ENCODE measurements around the gene MORF4L1. TPM values are rescaled to one million over a fixed set of nuclear protein-coding genes. Genes with fewer than 3 reads are reported as not detected.
"Not testable (repeated sequence)": the region's sequence is repeated elsewhere in the genome, so short reads cannot be mapped to it uniquely, and the experiment has no call there.

The MORF4L1 gene
- total and polyA plus RNA-seq, 3 donors from 2014 or later = 413 to 1,132 (median 414) TPM

GRCh38 chr15:78923480-78924360 lies 51.0 kb downstream of the MORF4L1 start:
- Histone ChIP-seq H3K9me3 (no peaks in the 10 kb centered on the region), H3K36me3 (ENCODE audit: low read depth, missing control alignments) (no peaks in the 10 kb centered on the region), H3K27me3 (no peaks in the 10 kb centered on the region), H3K4me3 (no peak overlapping the region), H3K4me1 (peaks cover 3% of the 10 kb centered on the region), H3K27ac (no peak overlapping the region)
- intact Hi-C loops (cut with DNase I; ENCODE audit: low total_unique reads) = no loop called here
- 90 to 92% methylated on average over 16 to 18 of the region's 18 CpGs for WGBS, 2 donors
- DNase-seq = no peak
- TF ChIP-seq CTCF (IDR thresholded peaks at IDR 0.05) = no peak
- TF ChIP-seq POLR2A (IDR thresholded peaks at IDR 0.05) = no peak

GRCh38 chr15:78925076-78925624 lies 52.5 kb downstream of the MORF4L1 start:
- no peak for DNase-seq
- H3K9me3 ChIP-seq = no peaks in the 10 kb centered on the region
- H3K36me3 ChIP-seq (ENCODE audit: low read depth, missing control alignments) = no peaks in the 10 kb centered on the region
- peaks cover 3% of the 10 kb centered on the region for H3K4me1 ChIP-seq
- WGBS, 2 donors = 83% methylated on average over 7 to 10 of the region's 10 CpGs
- no peak overlapping the region for H3K27ac ChIP-seq
- intact Hi-C loops (cut with DNase I; ENCODE audit: low total_unique reads) = no loop called here
- TF ChIP-seq POLR2A (IDR thresholded peaks at IDR 0.05) (no peak), CTCF (IDR thresholded peaks at IDR 0.05) (no peak)
- H3K27me3 ChIP-seq = no peaks in the 10 kb centered on the region
- no peak overlapping the region for H3K4me3 ChIP-seq

GRCh38 chr15:78925956-78926743 lies 53.5 kb downstream of the MORF4L1 start:
- Histone ChIP-seq H3K36me3 (ENCODE audit: low read depth, missing control alignments) (no peaks in the 10 kb centered on the region), H3K27ac (no peak overlapping the region), H3K27me3 (no peaks in the 10 kb centered on the region), H3K9me3 (no peaks in the 10 kb centered on the region), H3K4me1 (peaks cover 6% of the 10 kb centered on the region), H3K4me3 (no peak overlapping the region)
- TF ChIP-seq POLR2A (IDR thresholded peaks at IDR 0.05) (no peak), CTCF (IDR thresholded peaks at IDR 0.05) (no peak)
- intact Hi-C loops (cut with DNase I; ENCODE audit: low total_unique reads) = no loop called here
- DNase-seq = no peak
- WGBS, 2 donors = 79 to 93% methylated on average over 2 to 5 of the region's 5 CpGs

GRCh38 chr15:78927077-78927790 lies 54.5 kb downstream of the MORF4L1 start:
- WGBS, 2 donors = 88 to 90% methylated on average over 17 of the region's 17 CpGs
- TF ChIP-seq CTCF (IDR thresholded peaks at IDR 0.05) (no peak), POLR2A (IDR thresholded peaks at IDR 0.05) (no peak)
- Histone ChIP-seq H3K36me3 (ENCODE audit: low read depth, missing control alignments) (no peaks in the 10 kb centered on the region), H3K27me3 (no peaks in the 10 kb centered on the region), H3K4me1 (peaks cover 8% of the 10 kb centered on the region), H3K27ac (no peak overlapping the region), H3K9me3 (no peaks in the 10 kb centered on the region), H3K4me3 (no peak overlapping the region)
- intact Hi-C loops (cut with DNase I; ENCODE audit: low total_unique reads) = no loop called here
- no peak for DNase-seq

- intact Hi-C loops (cut with DNase I; ENCODE audit: low total_unique reads); H3K27me3 ChIP-seq; H3K36me3 ChIP-seq (ENCODE audit: low read depth, missing control alignments); H3K27ac ChIP-seq; H3K4me1 ChIP-seq; DNase-seq; H3K9me3 ChIP-seq; H3K4me3 ChIP-seq: not testable (repeated sequence)
- 94% methylated on average over 13 to 14 of the region's 14 CpGs for WGBS, 2 donors
Observed at GRCh38 chr15:78928176-78928575, 55.5 kb downstream of the MORF4L1 start.
